Lung (tissue), 13 donors: ENCODE data around the gene RFC2. TPM values are rescaled to one million over a fixed set of nuclear protein-coding genes. Genes with fewer than 3 reads are reported as not detected.

ENCODE experiments used
- ATAC-seq: fragments of 200-7000 bp; cut with Tn5 transposase; one replicate; pipeline ENCODE4 v1.9.1; 2020; ENCODE audit warnings: moderate number of reproducible peaks; ENCODE audit not compliant: insufficient read depth, low FRiP score
- DNase-seq, 3 donors: peaks; one replicate each; pipeline ENCODE4 v3.0.0-alpha.2; 2013 to 2017
- H3K27ac ChIP-seq, 2 donors: one replicate each; pipeline ENCODE4 v1.5.1; 2013; ENCODE audit warnings: mild to moderate bottlenecking in 2 of 2, moderate library complexity in 2 of 2, control low read depth in 1 of 2, inconsistent platforms in 1 of 2, low read depth in 1 of 2, low read length in 1 of 2
- H3K27me3 ChIP-seq, 3 donors: one replicate each; pipeline ENCODE4 v1.5.1; 2013; ENCODE audit warnings: low read length in 2 of 3; ENCODE audit not compliant: control insufficient read depth in 3 of 3, insufficient read depth in 3 of 3
- H3K36me3 ChIP-seq, 4 donors: one replicate each; pipeline ENCODE4 v1.5.1; 2013; ENCODE audit warnings: low read length in 4 of 4, mild to moderate bottlenecking in 1 of 4, moderate library complexity in 1 of 4; ENCODE audit not compliant: control insufficient read depth in 4 of 4, insufficient read depth in 4 of 4
- H3K4me1 ChIP-seq, 5 donors: one replicate each; pipeline ENCODE4 v1.5.1; 2013; ENCODE audit warnings: low read length in 5 of 5, mild to moderate bottlenecking in 2 of 5, moderate library complexity in 1 of 5; ENCODE audit not compliant: control insufficient read depth in 5 of 5, insufficient read depth in 5 of 5
- H3K4me3 ChIP-seq: one replicate; pipeline ENCODE4 v1.5.1; 2013; ENCODE audit warnings: mild to moderate bottlenecking, control low read depth, moderate library complexity
- H3K9ac ChIP-seq, 2 donors: one replicate each; pipeline ENCODE4 v1.5.1; 2013; ENCODE audit warnings: low read length in 2 of 2, control low read depth in 1 of 2; ENCODE audit not compliant: insufficient read depth in 1 of 2
- H3K9me3 ChIP-seq, 4 donors: one replicate each; pipeline ENCODE4 v1.5.1; 2013; ENCODE audit warnings: low read length in 3 of 4, mild to moderate bottlenecking in 1 of 4, moderate library complexity in 1 of 4; ENCODE audit not compliant: control insufficient read depth in 4 of 4, insufficient read depth in 3 of 4
- CTCF ChIP-seq: IDR thresholded peaks from 2 replicates; pipeline ENCODE4 v1.5.1; 2012; ENCODE audit warnings: mild to moderate bottlenecking; ENCODE audit errors: control extremely low read depth, extremely low read depth
- WGBS, 2 donors: extraction: QIAGEN DNeasy Blood & Tissue Kit; methylation state at CpG; one replicate each; pipeline ENCODE4 v1.1.7; 2013; 5-methylcytosine and 5-hydroxymethylcytosine counted together
- polyA plus RNA-seq, 2 donors: library from polyadenylated mRNA; stranded (reverse); fragments of 200-250 nt; gene quantifications; one replicate each; pipeline ENCODE4 v1.2.1, GENCODE V29; 2013
- small RNA-seq: library from RNA; depleted of rRNA; stranded (forward); fragments of <200 nt; gene quantifications from one replicate; pipeline ENCODE3, GENCODE V24; 2014; ENCODE audit warnings: low replicate concordance
- total RNA-seq, 2 donors: library from RNA; depleted of rRNA in 1 of 2; stranded (reverse); fragments of >200 nt in 1 of 2; gene quantifications; one replicate each; pipeline ENCODE4 v1.2.1, GENCODE V29; 2014 to 2021
- donor health status: control.
- donor health status: control.
- donor health status: Bipolar disorder and iron deficiency.
- donor health status: healthy.
- donor health status: DM: yes; HTN: yes; CAD: no.

Gene RFC2
- total and polyA plus RNA-seq, 4 donors, result 14.5 to 23.8 (median 21.2) TPM

GRCh38 chr7:74182453-74183090 lies 71.6 kb downstream of the RFC2 start:
- H3K9me3 ChIP-seq, result no peaks in the 10 kb centered on the region
- WGBS, 2 donors, result 73 to 82% methylated on average over 6 of the region's 6 CpGs
- H3K4me1 ChIP-seq, result peaks cover 9 to 62% (median 12%) of the 10 kb centered on the region in 5 donors
- peak overlapping the region in 1 of 2 donors; percentile 11 for H3K27ac ChIP-seq
- H3K27me3 ChIP-seq, result no peaks in the 10 kb centered on the region
- ATAC-seq (no peak), DNase-seq (no peak)
- H3K36me3 ChIP-seq, result peaks cover 0 to 11% (median 4%) of the 10 kb centered on the region in 4 donors
- no peak overlapping the region for H3K4me3 ChIP-seq
- H3K9ac ChIP-seq, result no peak overlapping the region
- TF ChIP-seq CTCF, result no peak

- H3K4me1 ChIP-seq, result peaks cover 9 to 63% (median 12%) of the 10 kb centered on the region in 5 donors
- no peaks in the 10 kb centered on the region for H3K27me3 ChIP-seq
- H3K4me3 ChIP-seq, result no peak overlapping the region
- ATAC-seq (no peak), DNase-seq (no peak)
- H3K36me3 ChIP-seq, result peaks cover 0 to 14% (median 4%) of the 10 kb centered on the region in 4 donors
- no peak overlapping the region for H3K9ac ChIP-seq
- H3K27ac ChIP-seq, result no peak overlapping the region
- TF ChIP-seq CTCF, result no peak
- 58 to 70% methylated on average over 5 of the region's 5 CpGs for WGBS, 2 donors
- H3K9me3 ChIP-seq, result no peaks in the 10 kb centered on the region
These were observed 72.4 kb downstream of the RFC2 start for GRCh38 chr7:74181821-74182220.

Small RNA genes lying within 50 kb of the gene (small RNA-seq; reads per million reads assigned to genes)
- 2.9 reads per million, percentile 92 among the genes with 10 or more reads in this experiment for gene MIR590

Other genes starting within 250 kb of the RFC2 start
- gene ELN, start 226.2 kb downstream of the RFC2 start, total RNA-seq, result 100 to 1,000 TPM; 149 to 274 TPM
- 10 to 100 TPM; 60.4 to 99.5 TPM for gene ELN, start 226.2 kb downstream of the RFC2 start, polyA plus RNA-seq
- 10 to 100 TPM; 11.2 to 41.0 TPM for gene LIMK1, start 170.6 kb downstream of the RFC2 start, total RNA-seq
- 10 to 100 TPM; 14.0 to 20.5 TPM for gene LIMK1, start 170.6 kb downstream of the RFC2 start, polyA plus RNA-seq
- 100 to 1,000 TPM; 228 to 250 TPM for gene EIF4H, start 80.0 kb downstream of the RFC2 start, total RNA-seq
- 100 to 1,000 TPM; 125 to 217 TPM for gene EIF4H, start 80.0 kb downstream of the RFC2 start, polyA plus RNA-seq
- gene LAT2, start 44.4 kb downstream of the RFC2 start, total RNA-seq, result 10 to 100 TPM; 11.2 to 37.9 TPM
- 100 to 1,000 TPM in 1 of 2 donors, 10 to 100 TPM in 1; 19.5 to 110 TPM for gene LAT2, start 44.4 kb downstream of the RFC2 start, polyA plus RNA-seq
- 10 to 100 TPM; 19.5 to 27.0 TPM for gene CLIP2, start 35.0 kb upstream of the RFC2 start, total RNA-seq
- 10 to 100 TPM in 1 of 2 donors, 1 to 10 TPM in 1; 7.9 to 10.3 TPM for gene CLIP2, start 35.0 kb upstream of the RFC2 start, polyA plus RNA-seq
- 10 to 100 TPM; 14.4 to 24.1 TPM for gene GTF2IRD1, start 199.5 kb upstream of the RFC2 start, total RNA-seq
- gene GTF2IRD1, start 199.5 kb upstream of the RFC2 start, polyA plus RNA-seq, result 10 to 100 TPM in 1 of 2 donors, 1 to 10 TPM in 1; 9.3 to 20.0 TPM